DND-41 (cell line): Measurements from ENCODE around the gene MAS1L.

Source experiments
- EZH2 ChIP-seq: IDR thresholded peaks from 3 replicates; pipeline ENCODE4 v1.6.1; 2012; ENCODE audit warnings: borderline replicate concordance, low read depth, mild to moderate bottlenecking, moderate library complexity, low read length, inconsistent platforms; ENCODE audit not compliant: severe bottlenecking
- TF ChIP-seq, protein P1 (sequence below): IDR thresholded peaks from 2 replicates; pipeline ENCODE4 v1.5.1; 2012; ENCODE audit warnings: borderline replicate concordance, low read length, moderate library complexity, mild to moderate bottlenecking; ENCODE audit not compliant: poor library complexity, severe bottlenecking; ENCODE audit errors: extremely low read depth

DNA sequence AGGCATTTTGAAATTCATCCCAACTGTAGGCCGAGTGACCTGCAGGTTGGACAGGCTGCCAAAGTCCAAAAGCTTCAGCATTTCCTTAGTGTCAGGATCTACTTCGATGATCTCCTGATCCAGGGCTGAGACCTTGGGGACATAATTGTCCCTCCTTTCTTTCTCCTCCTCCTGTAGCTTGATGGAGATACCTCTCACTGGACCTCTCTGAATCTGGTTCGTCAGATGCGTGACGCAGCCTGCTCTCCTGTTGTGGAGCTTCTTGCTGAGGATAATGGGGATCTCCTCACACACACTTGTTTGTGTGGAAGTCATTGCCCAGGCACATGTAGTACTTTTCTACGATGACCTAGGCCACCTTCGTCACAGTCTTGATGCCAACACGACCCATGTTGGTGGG, 1.5 kb upstream of the MAS1L start:
- TF ChIP-seq, protein P1, sequence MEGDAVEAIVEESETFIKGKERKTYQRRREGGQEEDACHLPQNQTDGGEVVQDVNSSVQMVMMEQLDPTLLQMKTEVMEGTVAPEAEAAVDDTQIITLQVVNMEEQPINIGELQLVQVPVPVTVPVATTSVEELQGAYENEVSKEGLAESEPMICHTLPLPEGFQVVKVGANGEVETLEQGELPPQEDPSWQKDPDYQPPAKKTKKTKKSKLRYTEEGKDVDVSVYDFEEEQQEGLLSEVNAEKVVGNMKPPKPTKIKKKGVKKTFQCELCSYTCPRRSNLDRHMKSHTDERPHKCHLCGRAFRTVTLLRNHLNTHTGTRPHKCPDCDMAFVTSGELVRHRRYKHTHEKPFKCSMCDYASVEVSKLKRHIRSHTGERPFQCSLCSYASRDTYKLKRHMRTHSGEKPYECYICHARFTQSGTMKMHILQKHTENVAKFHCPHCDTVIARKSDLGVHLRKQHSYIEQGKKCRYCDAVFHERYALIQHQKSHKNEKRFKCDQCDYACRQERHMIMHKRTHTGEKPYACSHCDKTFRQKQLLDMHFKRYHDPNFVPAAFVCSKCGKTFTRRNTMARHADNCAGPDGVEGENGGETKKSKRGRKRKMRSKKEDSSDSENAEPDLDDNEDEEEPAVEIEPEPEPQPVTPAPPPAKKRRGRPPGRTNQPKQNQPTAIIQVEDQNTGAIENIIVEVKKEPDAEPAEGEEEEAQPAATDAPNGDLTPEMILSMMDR: no peak
- TF ChIP-seq EZH2: no peak
